Activated T-cell treated with anti-CD3 and anti-CD28 coated beads, Interleukin-2, amount 50 U/mL, for 4 hours (primary cell): ENCODE measurements around the gene BCAS1. TPM values are rescaled to one million over a fixed set of nuclear protein-coding genes. Genes with fewer than 3 reads are reported as not detected.

Experiments used
- ATAC-seq, 2 donors: fragments of 200-7000 bp; cut with Tn5 transposase; one replicate each; pipeline ENCODE4 v1.10.0; 2021
- DNase-seq: peaks from one replicate; pipeline ENCODE4 v3.0.0-alpha.2; 2020
- H3K27me3 Mint-ChIP-seq: one replicate; pipeline ENCODE4 v1.8.0; 2021; ENCODE audit warnings: low read depth, mixed read lengths
- H3K36me3 Mint-ChIP-seq: one replicate; pipeline ENCODE4 v1.8.0; 2022; ENCODE audit warnings: mixed read lengths; ENCODE audit not compliant: insufficient read depth
- H3K4me1 Mint-ChIP-seq: one replicate; pipeline ENCODE4 v1.8.0; 2021; ENCODE audit warnings: low read depth, mixed read lengths
- H3K4me3 Mint-ChIP-seq: one replicate; pipeline ENCODE4 v1.8.0; 2021; ENCODE audit warnings: mild to moderate bottlenecking, moderate library complexity, mixed read lengths
- H3K9me3 Mint-ChIP-seq: one replicate; pipeline ENCODE4 v1.8.0; 2021; ENCODE audit warnings: mixed read lengths
- total RNA-seq, 3 donors: library from RNA; stranded (reverse); gene quantifications; one replicate each; pipeline ENCODE4 v1.2.1, GENCODE V29; 2021

The BCAS1 gene
- total RNA-seq, 3 donors from 2014 or later = 0.40 TPM; not detected in 2

GRCh38 chr20:54093423-54094267 is 23.3 kb upstream of the BCAS1 start:
- no peaks in the 10 kb centered on the region for H3K9me3 Mint-ChIP-seq
- no peaks in the 10 kb centered on the region for H3K36me3 Mint-ChIP-seq
- H3K27me3 Mint-ChIP-seq = peaks cover 8% of the 10 kb centered on the region
- no peak overlapping the region for H3K4me3 Mint-ChIP-seq
- no peaks in the 10 kb centered on the region for H3K4me1 Mint-ChIP-seq
- no peak for ATAC-seq
- no peak for DNase-seq

GRCh38 chr20:54092021-54092420 is 21.6 kb upstream of the BCAS1 start:
- no peaks in the 10 kb centered on the region for H3K36me3 Mint-ChIP-seq
- H3K4me3 Mint-ChIP-seq = no peak overlapping the region
- ATAC-seq (no peak), DNase-seq (no peak)
- no peaks in the 10 kb centered on the region for H3K4me1 Mint-ChIP-seq
- no peaks in the 10 kb centered on the region for H3K9me3 Mint-ChIP-seq
- H3K27me3 Mint-ChIP-seq = peaks cover 8% of the 10 kb centered on the region

GRCh38 chr20:54091120-54091480 is 20.7 kb upstream of the BCAS1 start:
- DNase-seq = no peak
- ATAC-seq = no peak
- Mint-ChIP-seq H3K27me3 (peaks cover 4% of the 10 kb centered on the region), H3K9me3 (no peaks in the 10 kb centered on the region), H3K4me3 (no peak overlapping the region), H3K4me1 (no peaks in the 10 kb centered on the region), H3K36me3 (no peaks in the 10 kb centered on the region)

- no peak for ATAC-seq
These were observed 20.1 kb upstream of the BCAS1 start for GRCh38 chr20:54090230-54091119.

GRCh38 chr20:54088430-54088829 is 18.0 kb upstream of the BCAS1 start:
- Mint-ChIP-seq H3K4me1 (no peaks in the 10 kb centered on the region), H3K36me3 (no peaks in the 10 kb centered on the region), H3K4me3 (no peak overlapping the region), H3K27me3 (peaks cover 4% of the 10 kb centered on the region), H3K9me3 (no peaks in the 10 kb centered on the region)
- no peak for ATAC-seq
- no peak for DNase-seq

More at GRCh38 chr20:54090230-54091119, 20.1 kb upstream of the BCAS1 start:
- no peaks in the 10 kb centered on the region for H3K36me3 Mint-ChIP-seq
- peaks cover 4% of the 10 kb centered on the region for H3K27me3 Mint-ChIP-seq
- no peaks in the 10 kb centered on the region for H3K9me3 Mint-ChIP-seq
- no peak for DNase-seq
- no peaks in the 10 kb centered on the region for H3K4me1 Mint-ChIP-seq
- no peak overlapping the region for H3K4me3 Mint-ChIP-seq

GRCh38 chr20:54086507-54087039 is 16.2 kb upstream of the BCAS1 start:
- ATAC-seq (no peak), DNase-seq (no peak)
- peaks cover under 1% of the 10 kb centered on the region for H3K4me1 Mint-ChIP-seq
- H3K9me3 Mint-ChIP-seq = no peaks in the 10 kb centered on the region
- H3K36me3 Mint-ChIP-seq = no peaks in the 10 kb centered on the region
- no peak overlapping the region for H3K4me3 Mint-ChIP-seq
- no peaks in the 10 kb centered on the region for H3K27me3 Mint-ChIP-seq

GRCh38 chr20:54085910-54086309 is 15.5 kb upstream of the BCAS1 start:
- ATAC-seq (no peak), DNase-seq (no peak)
- Mint-ChIP-seq H3K36me3 (no peaks in the 10 kb centered on the region), H3K4me1 (peaks cover 2% of the 10 kb centered on the region), H3K9me3 (no peaks in the 10 kb centered on the region), H3K4me3 (no peak overlapping the region), H3K27me3 (no peaks in the 10 kb centered on the region)

GRCh38 chr20:54085425-54085824 is 15.0 kb upstream of the BCAS1 start:
- peaks cover 3% of the 10 kb centered on the region for H3K4me1 Mint-ChIP-seq
- no peaks in the 10 kb centered on the region for H3K36me3 Mint-ChIP-seq
- DNase-seq (no peak), ATAC-seq (no peak)
- H3K27me3 Mint-ChIP-seq = no peaks in the 10 kb centered on the region
- H3K4me3 Mint-ChIP-seq = no peak overlapping the region
- no peaks in the 10 kb centered on the region for H3K9me3 Mint-ChIP-seq

- Mint-ChIP-seq H3K4me3 (no peak overlapping the region), H3K9me3 (no peaks in the 10 kb centered on the region), H3K36me3 (no peaks in the 10 kb centered on the region), H3K4me1 (peaks cover 3% of the 10 kb centered on the region), H3K27me3 (no peaks in the 10 kb centered on the region)
- DNase-seq = no peak
- ATAC-seq = no peak
These were observed 14.5 kb upstream of the BCAS1 start for GRCh38 chr20:54084727-54085388.

- no peaks in the 10 kb centered on the region for H3K27me3 Mint-ChIP-seq
- peaks cover 6% of the 10 kb centered on the region for H3K4me1 Mint-ChIP-seq
- DNase-seq = no peak
- no peak overlapping the region for H3K4me3 Mint-ChIP-seq
- ATAC-seq = no peak
- no peaks in the 10 kb centered on the region for H3K9me3 Mint-ChIP-seq
- H3K36me3 Mint-ChIP-seq = no peaks in the 10 kb centered on the region
These were observed 13.8 kb upstream of the BCAS1 start for GRCh38 chr20:54084193-54084592.

- H3K27me3 Mint-ChIP-seq = no peaks in the 10 kb centered on the region
- no peaks in the 10 kb centered on the region for H3K36me3 Mint-ChIP-seq
- H3K4me1 Mint-ChIP-seq = peaks cover 12% of the 10 kb centered on the region
- no peak overlapping the region for H3K4me3 Mint-ChIP-seq
- H3K9me3 Mint-ChIP-seq = no peaks in the 10 kb centered on the region
- no peak for DNase-seq
- ATAC-seq = no peak
These were observed 13.1 kb upstream of the BCAS1 start for GRCh38 chr20:54083459-54083858.

- DNase-seq = no peak
- peaks cover 23% of the 10 kb centered on the region for H3K4me1 Mint-ChIP-seq
- H3K4me3 Mint-ChIP-seq = no peak overlapping the region
- no peaks in the 10 kb centered on the region for H3K36me3 Mint-ChIP-seq
- no peaks in the 10 kb centered on the region for H3K27me3 Mint-ChIP-seq
- H3K9me3 Mint-ChIP-seq = no peaks in the 10 kb centered on the region
- no peak for ATAC-seq
These were observed 11.7 kb upstream of the BCAS1 start for GRCh38 chr20:54082100-54082499.

- Mint-ChIP-seq H3K4me1 (peaks cover 23% of the 10 kb centered on the region), H3K27me3 (no peaks in the 10 kb centered on the region), H3K36me3 (no peaks in the 10 kb centered on the region), H3K4me3 (no peak overlapping the region), H3K9me3 (no peaks in the 10 kb centered on the region)
- no peak for ATAC-seq
- DNase-seq = no peak
These were observed 9.3 kb upstream of the BCAS1 start for GRCh38 chr20:54079652-54080051.

- H3K4me1 Mint-ChIP-seq = peaks cover 23% of the 10 kb centered on the region
- peak overlapping the region; percentile 33 for H3K4me3 Mint-ChIP-seq
- ATAC-seq (peak; percentile 43 to 46), DNase-seq (no peak)
- H3K36me3 Mint-ChIP-seq = no peaks in the 10 kb centered on the region
- H3K9me3 Mint-ChIP-seq = no peaks in the 10 kb centered on the region
- H3K27me3 Mint-ChIP-seq = no peaks in the 10 kb centered on the region
These were observed 8.0 kb upstream of the BCAS1 start for GRCh38 chr20:54078296-54078984.
